Epithelial cell of proximal tubule (primary cell): ENCODE results near the gene ITGB1BP1. TPM values are rescaled to one million over a fixed set of nuclear protein-coding genes. Genes with fewer than 3 reads are reported as not detected.

Source experiments
- DNase-seq: peaks from one replicate; pipeline ENCODE4 v3.0.0-alpha.2; 2011; ENCODE audit warnings: low read depth
- H3K4me3 ChIP-seq: 2 replicates; pipeline ENCODE4 v1.5.1; 2011; ENCODE audit warnings: low read depth, mild to moderate bottlenecking, low read length
- total RNA-seq: library from RNA; depleted of rRNA; stranded (reverse); fragments of >200 nt; gene quantifications from 2 replicates; pipeline ENCODE4 v1.2.3, GENCODE V29; 2015
- TF ChIP-seq, protein P1 (sequence below): conservative IDR thresholded peaks from 2 replicates; pipeline ENCODE4 v1.5.1; 2012; ENCODE audit warnings: low read depth, mild to moderate bottlenecking, low read length

The ITGB1BP1 gene
- total RNA-seq, 1 donor from 2014 or later = 62.6 TPM

DNA sequence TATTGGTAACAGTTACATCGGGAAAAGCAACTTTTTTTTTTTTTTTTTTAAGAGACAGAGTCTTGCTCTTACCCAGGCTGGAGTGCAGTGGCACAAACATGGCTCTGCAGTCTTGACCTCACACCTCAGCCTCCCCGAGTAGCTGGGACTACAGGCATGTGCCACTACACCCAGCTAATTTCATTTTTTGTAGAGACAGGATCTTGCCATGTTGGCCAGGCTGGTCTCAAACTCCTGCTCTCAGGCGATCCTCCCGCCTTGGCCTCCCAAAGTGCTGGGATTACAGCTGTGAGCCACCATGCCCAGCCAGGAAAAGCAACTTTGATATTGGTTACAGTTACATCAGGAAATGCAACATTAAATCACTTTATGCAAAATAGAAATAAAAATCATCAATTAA is 4.6 kb downstream of the ITGB1BP1 start:
- DNase-seq = no peak
- H3K4me3 ChIP-seq = no peak overlapping the region
- TF ChIP-seq, protein P1, sequence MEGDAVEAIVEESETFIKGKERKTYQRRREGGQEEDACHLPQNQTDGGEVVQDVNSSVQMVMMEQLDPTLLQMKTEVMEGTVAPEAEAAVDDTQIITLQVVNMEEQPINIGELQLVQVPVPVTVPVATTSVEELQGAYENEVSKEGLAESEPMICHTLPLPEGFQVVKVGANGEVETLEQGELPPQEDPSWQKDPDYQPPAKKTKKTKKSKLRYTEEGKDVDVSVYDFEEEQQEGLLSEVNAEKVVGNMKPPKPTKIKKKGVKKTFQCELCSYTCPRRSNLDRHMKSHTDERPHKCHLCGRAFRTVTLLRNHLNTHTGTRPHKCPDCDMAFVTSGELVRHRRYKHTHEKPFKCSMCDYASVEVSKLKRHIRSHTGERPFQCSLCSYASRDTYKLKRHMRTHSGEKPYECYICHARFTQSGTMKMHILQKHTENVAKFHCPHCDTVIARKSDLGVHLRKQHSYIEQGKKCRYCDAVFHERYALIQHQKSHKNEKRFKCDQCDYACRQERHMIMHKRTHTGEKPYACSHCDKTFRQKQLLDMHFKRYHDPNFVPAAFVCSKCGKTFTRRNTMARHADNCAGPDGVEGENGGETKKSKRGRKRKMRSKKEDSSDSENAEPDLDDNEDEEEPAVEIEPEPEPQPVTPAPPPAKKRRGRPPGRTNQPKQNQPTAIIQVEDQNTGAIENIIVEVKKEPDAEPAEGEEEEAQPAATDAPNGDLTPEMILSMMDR = no peak

- no peak overlapping the region for H3K4me3 ChIP-seq
- TF ChIP-seq, protein P1 = no peak
- DNase-seq = no peak
These were observed 5.6 kb downstream of the ITGB1BP1 start for GRCh38 chr2:9417725-9418124.

DNA sequence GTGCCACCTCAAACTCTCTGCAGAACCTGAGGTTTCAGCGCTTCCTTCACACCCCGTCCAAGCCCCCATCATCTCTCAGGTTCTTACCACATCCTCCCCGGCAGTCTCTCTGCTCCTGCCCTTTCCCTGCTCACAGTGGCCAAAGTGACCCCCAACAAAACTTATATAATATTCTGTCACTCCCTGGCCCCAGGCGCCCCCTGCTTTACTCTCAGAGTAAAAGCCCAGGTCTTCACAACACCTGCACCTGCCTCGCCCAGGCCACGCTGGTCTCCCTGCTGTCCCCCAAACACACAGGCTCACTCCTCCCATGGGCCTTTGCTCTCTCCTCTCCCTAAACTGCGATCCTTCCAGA is 6.4 kb downstream of the ITGB1BP1 start:
- H3K4me3 ChIP-seq = no peak overlapping the region
- TF ChIP-seq, protein P1 = no peak
- DNase-seq = no peak

GRCh38 chr2:9416267-9416961 is 6.9 kb downstream of the ITGB1BP1 start:
- no peak for DNase-seq
- no peak overlapping the region for H3K4me3 ChIP-seq
- TF ChIP-seq, protein P1 = no peak

- no peak overlapping the region for H3K4me3 ChIP-seq
- TF ChIP-seq, protein P1 = no peak
- DNase-seq = no peak
These were observed 7.7 kb downstream of the ITGB1BP1 start for GRCh38 chr2:9415516-9416169.

GRCh38 chr2:9412781-9413180 is 10.5 kb downstream of the ITGB1BP1 start:
- H3K4me3 ChIP-seq = no peak overlapping the region
- DNase-seq = no peak
- TF ChIP-seq, protein P1 = no peak

- DNase-seq = no peak
- H3K4me3 ChIP-seq = no peak overlapping the region
- TF ChIP-seq, protein P1 = no peak
These were observed 13.2 kb downstream of the ITGB1BP1 start for GRCh38 chr2:9410108-9410507.
